Fibroblast of lung (primary cell): ENCODE results near the gene XRN2.

Source experiments
- CTCF ChIP-seq, 2 donors: IDR thresholded peaks in 1 of 2; conservative IDR thresholded peaks in 1 of 2; 1 replicate in 1 of 2; 2 replicates in 1 of 2; pipeline ENCODE4 v1.5.1; 2011 to 2012; ENCODE audit warnings: low read length in 2 of 2, control low read depth in 1 of 2, inconsistent platforms in 1 of 2, low read depth in 1 of 2, mild to moderate bottlenecking in 1 of 2
- EZH2 ChIP-seq: IDR thresholded peaks from 2 replicates; pipeline ENCODE4 v1.5.1; 2012; ENCODE audit warnings: low read length, control low read depth, mild to moderate bottlenecking; ENCODE audit errors: missing control alignments

GRCh38 chr20:21272679-21273078 lies 30.5 kb upstream of the XRN2 start:
- no peak for TF ChIP-seq EZH2
- TF ChIP-seq CTCF (conservative IDR thresholded peaks at IDR 0.05 in 1 of 2, IDR thresholded peaks at IDR 0.05 in 1 of 2; ENCODE audit: low read depth in 1 of 2, low read length in 2 of 2) = no peak
